GM12873 (cell line): ENCODE measurements around the gene RSPRY1.

Source experiments
- CTCF ChIP-seq: IDR thresholded peaks from 2 replicates; pipeline ENCODE4 v1.5.1; 2012; ENCODE audit warnings: low read depth, mild to moderate bottlenecking, moderate library complexity, low read length, control low read depth; ENCODE audit not compliant: insufficient read depth; ENCODE audit errors: missing control alignments

The RSPRY1 gene

DNA sequence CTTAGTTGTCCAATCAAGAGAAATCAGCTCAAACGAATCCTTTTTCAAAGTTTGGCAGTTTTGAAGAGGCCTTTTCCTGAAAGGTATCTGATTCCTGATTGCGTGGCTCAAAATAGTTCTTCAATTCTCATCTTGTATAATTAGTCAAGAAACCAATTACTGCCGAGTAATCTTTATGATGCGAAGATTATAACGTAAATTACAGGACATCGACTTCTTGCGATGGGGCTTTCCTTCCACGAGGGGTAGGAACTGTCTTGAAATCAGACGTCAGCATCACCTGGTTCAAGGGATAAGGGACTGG, 58.3 kb downstream of the RSPRY1 start:
- TF ChIP-seq CTCF: no peak

DNA sequence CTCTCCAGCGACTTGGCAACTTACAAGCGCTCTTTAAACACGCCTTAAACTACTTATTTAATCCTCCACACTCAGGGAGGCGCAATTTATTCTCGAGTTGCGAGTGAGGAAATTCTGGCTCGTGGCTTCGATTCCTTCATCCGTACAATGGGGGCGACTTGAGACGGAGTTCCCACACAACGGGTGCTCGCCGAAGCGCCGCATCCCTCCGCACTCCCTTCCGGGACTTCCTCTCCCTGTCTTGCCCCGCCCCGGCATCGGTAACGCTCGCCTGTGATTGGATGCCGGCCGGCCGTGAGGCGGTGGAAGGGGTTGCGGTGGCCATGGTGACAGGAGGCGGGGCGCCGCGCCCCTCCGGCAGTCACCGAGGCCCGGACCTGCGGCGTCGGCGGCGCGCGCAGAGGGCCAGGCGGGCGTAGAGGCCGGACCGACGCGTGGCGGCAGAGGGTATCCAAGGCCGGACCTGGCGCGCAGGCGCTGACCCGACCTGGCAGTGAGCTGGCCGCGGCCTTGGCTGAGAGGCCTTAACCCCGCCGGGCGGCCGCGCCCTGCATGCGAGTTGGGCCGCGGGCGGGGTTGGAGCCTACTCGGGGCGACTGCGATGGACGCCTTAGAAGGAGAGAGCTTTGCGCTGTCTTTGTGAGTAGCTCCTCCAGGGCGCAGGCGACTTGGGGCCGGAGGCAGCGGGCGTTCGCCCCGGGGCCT, 58.8 kb downstream of the RSPRY1 start, which contains the start of gene ARL2BP:
TSS of gene ARL2BP (plus strand) at position 493 of the 705 bp plus-strand sequence. CDS start at position 602, 109 bp downstream.
- TF ChIP-seq CTCF: peak; percentile 26

GRCh38 chr16:57245472-57246113, 59.5 kb downstream of the RSPRY1 start:
- TF ChIP-seq CTCF: no peak

DNA sequence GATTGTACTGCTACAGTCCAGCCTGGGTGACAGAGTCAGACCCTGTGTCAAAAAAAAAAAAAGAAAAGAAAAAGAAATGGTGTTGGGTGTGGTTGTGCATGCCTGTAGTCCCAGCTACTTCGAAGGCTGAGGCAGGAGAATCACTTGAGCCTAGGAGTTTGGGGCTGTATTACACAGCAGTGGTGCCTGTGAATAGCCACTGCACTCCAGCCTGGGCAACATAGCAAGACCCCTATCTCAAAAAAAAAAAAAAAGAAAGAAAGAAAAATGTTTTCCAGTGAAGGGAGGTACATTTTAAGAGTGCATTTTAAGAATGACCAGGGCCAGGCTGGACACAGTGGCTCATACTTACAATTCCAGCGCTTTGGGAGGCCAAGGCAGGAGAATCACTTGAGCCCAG, 65.2 kb downstream of the RSPRY1 start:
- no peak for TF ChIP-seq CTCF

DNA sequence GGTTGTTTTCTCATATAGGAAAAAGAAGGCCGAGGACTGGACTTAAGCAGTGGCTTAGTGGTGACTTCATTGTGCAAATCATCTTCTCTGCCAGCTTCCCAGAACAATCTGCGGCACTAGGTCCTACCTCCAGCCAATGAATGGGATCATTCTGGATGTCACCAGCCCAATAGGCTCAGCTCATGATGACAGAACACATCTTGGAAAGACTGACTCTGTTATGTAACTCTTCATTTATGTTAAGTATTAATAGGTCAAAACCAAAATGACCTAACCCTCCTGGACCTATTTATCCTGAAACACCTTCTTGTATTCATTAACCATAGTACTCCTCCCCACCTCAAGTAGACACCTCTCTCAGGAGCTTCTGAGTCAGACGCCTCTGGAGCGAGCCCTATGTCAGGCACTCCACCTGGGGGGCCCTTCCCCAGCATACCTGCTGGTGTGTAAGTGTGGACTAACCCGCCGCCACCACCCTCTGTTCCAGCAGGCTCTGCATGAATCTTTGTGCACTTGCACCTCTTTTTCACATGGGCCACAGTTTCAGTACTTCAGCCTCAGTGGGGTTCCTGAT, 66.1 kb downstream of the RSPRY1 start:
- TF ChIP-seq CTCF: no peak

- TF ChIP-seq CTCF: no peak
Measured at GRCh38 chr16:57253466-57253865, 67.3 kb downstream of the RSPRY1 start.

GRCh38 chr16:57255686-57256415, 69.7 kb downstream of the RSPRY1 start:
- no peak for TF ChIP-seq CTCF
